Fibroblast of peridontal ligament (primary cell): ENCODE results near the gene LCE7A.

Experiments
- DNase-seq: peaks from one replicate; pipeline ENCODE4 v3.0.0-alpha.2; 2010; ENCODE audit errors: extremely low read depth

LCE7A gene, protein sequence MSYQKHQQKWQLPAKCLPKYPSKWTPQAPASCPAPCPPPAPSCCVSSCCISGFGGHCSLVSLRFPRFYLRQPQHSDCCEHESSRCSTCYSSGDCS

DNA sequence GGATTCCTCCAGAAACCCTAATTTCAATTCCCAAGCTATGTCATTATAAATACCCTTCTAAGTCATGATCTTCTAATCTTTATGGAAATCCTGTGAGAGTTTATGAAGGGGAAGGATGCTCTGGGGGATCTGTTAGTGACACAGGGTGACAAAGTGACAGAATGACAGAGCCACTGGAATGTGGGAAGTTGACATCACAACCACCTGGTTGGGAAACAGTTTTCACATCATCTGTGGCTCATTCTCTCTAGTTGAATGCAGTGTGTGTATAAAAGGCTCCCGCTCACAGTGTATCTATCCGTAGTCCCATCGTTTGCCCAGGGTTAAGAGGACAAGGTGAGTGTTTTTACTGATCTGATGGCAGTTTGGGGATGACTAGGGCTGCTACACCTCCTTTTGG, at the start of gene LCE7A:
Gene LCE7A (plus strand): TSS at position 301 of the 400 bp plus-strand sequence. CDS start 702 bp downstream, outside the sequence.
- DNase-seq: no peak

DNA sequence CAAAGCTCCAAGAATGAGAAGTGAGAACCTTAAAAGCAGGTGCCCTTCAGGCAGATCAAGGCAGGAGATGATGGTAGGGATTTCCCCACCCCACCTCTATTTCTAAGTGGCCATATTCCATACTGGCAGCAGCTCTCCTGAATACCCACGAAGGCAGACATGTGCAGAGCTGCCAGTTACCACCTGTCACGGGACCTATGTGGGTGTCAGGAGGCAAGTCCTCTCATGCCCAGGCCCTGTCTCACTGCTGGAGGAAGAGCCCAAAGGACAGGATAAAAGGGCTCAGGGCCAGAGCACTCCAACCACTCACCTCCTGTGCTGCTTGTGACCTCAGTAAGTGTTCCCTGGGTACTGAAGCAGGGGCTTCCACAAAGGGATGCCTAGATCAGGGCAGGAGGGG, 48.7 kb upstream of the LCE7A start:
- no peak for DNase-seq

DNA sequence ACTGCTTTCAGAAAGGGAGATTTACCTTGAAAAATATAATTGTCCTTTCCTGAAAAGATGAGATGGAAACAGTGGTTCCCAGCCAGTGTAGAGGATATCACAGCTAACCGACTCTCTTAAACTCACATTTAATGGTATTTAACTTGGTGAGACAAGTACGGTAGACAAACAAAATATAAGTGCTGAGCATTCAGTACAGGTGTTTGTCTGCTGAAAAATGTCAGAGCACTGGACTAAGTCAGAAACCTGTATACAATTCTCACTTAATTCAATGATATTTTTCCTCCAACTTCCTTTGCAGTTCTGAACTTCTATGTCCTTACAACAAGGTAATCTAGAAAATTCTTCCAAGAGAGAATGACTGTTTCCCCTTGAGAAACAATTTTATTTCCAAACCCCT, 48.1 kb upstream of the LCE7A start, which contains the start of gene LCE1B:
Gene LCE1B (plus strand): TSS at position 301 of the 400 bp plus-strand sequence. CDS start 476 bp downstream, outside the sequence.
- DNase-seq: no peak

DNA sequence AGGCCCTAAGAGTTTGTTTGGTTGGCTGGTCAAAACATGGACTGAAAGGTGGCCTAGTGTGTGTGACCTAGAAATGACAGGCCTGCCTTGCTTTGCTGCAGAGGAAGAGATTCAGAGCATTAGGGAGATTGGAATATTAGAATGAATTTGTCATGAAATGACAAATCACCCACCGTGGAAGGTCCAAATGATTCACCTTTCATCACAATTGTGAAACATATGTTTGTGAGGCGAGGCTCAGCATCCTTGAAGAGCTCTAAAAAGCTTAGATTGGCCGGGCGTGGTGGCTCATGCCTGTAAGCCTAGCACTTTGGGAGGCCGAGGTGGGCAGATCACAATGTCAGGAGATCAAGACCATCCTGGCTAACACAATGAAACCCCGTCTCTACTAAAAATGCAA, 42.5 kb upstream of the LCE7A start:
- DNase-seq: no peak

DNA sequence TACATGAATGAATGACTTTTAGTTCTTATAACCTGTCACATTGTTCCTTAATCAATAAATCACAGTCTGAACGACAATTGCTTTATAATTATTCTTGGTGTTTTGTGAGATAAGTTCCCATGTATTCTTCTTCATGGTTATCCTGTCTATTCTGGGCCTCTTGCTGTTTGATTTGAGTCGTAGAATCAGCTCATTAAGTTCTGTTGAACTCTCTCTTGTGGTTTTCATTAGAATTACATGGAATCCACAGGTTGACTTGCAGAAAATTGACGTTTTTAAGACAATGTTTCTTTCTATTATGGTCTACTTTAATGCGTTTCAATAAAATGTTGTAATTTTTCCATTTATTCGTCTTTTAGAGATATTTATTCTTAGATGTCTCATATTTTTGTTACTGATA, 36.5 kb upstream of the LCE7A start:
- DNase-seq: no peak

DNA sequence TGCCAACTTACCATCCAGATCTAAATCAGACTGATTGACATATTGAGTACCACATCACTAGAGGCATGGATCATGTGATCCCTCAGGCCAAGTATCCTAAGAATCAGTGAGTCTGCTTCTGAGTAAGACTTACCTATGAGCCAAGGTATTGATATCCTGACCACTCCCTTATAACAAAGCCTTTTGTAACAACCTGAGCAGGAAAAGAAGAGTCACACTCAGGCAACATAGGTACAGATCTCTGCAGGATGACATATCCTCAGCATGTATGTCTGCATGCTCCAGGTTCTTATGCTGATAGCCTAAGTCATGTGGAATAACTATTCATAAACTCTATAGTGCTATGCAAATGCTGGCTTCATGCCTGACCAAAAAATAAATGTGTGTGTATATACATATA, 34.8 kb upstream of the LCE7A start:
- DNase-seq: no peak

DNA sequence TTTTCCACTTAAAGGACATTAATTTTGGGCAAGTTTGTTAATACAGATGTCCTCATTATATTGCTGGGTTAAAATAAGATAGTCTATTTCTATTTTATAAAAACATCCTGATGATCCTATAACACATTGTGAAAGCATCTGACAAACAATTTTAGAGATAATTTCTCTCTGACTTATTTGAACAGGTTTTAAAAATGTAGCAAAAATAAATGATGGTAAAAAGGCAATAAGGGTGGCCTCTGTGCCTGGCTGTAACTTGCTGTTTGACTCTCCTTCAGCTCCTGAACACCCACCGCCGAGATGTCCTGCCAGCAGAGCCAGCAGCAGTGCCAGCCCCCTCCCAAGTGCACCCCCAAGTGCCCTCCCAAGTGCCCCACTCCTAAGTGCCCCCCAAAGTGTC, 32.6 kb upstream of the LCE7A start, which contains the start of gene LCE1A:
Gene LCE1A (plus strand): TSS at position 301 of the 400 bp plus-strand sequence. CDS start 0 bp downstream, at position 301.
- no peak for DNase-seq

DNA sequence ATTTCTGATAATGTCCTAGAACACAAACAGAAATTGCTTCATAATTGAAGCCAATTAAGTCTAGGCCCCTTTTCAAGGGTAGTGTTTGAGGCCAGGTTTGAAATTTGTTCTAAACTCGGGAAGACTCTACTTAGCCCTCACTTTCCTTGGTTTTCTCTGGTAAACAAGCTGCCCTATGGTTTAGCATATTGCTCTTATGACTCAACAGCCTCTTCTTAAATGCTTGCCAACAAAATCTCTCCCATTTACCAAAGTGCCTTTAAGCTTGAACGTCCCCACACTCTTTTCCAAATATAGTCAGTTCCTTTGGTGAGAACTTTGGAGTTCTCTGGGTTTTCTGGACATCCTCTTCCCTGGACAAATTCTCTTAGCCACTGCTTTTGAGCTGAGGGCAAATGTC, 22.9 kb upstream of the LCE7A start:
- peak; percentile 41 for DNase-seq

DNA sequence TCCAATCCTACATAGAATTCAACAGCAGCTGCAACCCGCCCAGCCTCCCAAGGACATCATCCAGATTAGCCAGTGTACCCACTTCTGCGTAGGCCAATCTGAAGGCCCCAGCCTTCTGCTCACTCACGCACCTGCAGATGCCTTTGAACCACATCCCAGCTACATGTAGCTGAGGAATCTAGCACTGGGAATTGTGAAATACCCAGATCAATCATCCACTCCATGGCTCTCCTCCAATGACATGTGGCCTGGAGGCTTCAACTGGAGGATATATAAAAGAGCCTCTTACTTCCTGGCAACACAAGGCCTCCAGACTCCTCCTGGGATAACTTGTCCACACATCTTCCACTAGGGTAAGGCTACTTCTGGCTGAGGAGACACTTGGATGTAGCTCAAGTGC, 17.2 kb upstream of the LCE7A start, which contains the start of gene LCE6A:
Gene LCE6A (plus strand): TSS at position 301 of the 400 bp plus-strand sequence. CDS start 665 bp downstream, outside the sequence.
- no peak for DNase-seq

DNA sequence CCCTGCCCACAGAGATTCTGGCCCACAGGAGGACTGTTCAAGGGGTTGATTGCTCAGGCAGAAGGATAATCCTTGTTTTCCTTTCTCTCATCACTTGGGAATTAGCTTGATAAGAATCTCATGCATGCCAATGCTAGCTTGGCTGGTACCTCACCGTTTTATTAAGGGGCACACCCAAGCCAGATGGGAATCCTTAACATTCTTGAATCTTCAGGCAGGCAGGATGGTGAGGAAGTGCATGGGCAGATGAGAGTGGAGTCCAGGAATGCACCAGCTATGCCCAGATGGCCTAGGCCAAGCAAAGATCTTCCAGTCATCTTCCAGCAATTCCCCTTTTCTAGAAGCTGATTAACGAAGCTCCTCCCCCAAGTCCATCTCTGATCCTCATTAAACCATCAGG, 4.1 kb upstream of the LCE7A start:
- DNase-seq: peak; percentile 16

DNA sequence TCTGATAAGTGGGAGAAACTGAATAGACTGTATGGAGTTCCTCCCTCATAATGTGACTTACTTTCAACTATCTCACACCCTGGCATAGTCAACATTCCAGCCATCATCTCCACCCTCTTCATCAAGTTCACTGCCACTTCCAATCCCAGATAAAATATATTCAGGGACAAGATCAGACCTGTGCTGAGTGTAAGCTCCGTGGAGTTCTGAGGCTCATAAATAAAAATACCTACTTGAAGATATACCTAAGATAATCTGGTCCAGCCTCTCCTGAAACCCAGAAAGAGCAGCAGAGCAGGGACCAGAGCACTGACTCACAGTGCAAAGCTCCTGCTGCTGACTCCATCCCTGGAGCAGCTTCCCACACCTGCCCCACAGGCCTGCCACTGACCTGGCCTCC, 1.7 kb upstream of the LCE7A start:
- DNase-seq: no peak

DNA sequence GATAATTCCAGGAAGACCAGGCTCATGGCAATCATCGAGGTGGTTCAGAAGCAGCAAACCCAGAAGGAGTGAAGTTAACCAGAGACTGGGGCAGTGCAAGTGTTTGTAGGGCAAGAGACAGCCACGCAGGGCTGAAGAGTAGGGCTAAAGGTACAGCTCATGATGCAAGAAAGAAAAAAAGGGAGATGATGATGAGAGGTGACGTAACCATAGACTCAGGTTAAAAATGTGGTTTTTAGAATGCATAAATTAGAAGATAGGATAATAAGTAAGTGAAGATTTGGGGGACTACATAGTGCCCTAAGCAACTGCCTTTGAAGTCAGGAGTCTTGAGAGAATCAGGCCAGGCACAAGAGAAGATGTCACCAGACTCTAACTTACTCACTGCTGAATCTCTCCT, 333 bp downstream of the LCE7A start:
- no peak for DNase-seq

DNA sequence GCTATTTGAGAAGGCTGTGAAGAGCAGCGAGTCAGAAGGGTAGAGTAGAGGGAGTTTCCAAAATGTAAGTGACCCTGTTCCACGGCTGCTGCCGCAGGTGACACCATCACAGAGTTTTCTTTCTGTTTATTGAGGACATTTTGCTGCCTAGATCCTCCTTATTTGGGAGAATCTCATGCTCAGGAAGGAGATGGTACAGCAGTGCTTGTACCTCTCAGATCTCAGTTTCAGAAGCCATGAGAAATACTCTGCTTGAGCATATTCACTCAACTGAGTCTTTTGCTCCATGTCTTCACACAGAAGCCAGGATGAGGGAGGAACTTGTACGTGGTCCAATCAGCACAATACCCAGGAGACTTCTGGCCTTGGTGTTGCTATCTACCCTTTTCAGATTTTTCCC, 1.6 kb downstream of the LCE7A start:
- no peak for DNase-seq

DNA sequence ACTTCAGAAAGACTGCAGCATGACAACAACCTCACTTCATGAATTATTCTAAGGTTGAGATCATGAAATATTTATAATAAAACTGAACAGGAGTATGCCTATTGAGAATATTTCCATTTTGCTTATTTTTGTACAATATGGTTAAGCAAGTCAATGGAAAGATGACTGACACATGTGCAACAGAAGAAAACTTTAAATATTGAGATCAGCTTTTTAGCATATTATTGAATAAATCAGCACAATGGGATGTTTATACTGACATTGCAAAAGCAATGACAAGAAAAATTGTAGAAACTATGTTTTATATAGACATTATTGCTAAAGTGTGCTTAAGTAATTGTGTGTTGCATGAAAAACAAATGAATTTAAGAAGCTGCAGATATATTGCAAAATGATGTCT, 4.6 kb downstream of the LCE7A start:
- DNase-seq: no peak

DNA sequence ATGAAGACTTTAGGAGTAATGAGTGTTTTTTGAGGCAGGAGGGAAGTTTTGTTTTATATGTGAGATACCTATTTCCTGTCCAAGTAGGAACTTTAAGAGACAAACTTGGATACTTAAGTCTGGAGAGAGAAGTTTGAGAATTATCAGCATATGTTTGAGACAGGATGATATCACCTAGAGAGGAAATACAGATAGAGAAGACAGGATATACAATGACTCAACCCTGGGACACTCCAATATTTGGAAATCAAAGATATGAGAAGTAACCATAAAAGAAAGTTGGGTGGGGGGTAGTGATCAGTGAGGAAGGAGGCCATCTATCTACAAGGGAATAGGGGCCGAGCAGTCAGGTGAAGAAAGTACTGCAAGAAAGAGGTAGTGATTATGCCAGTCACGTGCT, 6.5 kb downstream of the LCE7A start:
- no peak for DNase-seq

DNA sequence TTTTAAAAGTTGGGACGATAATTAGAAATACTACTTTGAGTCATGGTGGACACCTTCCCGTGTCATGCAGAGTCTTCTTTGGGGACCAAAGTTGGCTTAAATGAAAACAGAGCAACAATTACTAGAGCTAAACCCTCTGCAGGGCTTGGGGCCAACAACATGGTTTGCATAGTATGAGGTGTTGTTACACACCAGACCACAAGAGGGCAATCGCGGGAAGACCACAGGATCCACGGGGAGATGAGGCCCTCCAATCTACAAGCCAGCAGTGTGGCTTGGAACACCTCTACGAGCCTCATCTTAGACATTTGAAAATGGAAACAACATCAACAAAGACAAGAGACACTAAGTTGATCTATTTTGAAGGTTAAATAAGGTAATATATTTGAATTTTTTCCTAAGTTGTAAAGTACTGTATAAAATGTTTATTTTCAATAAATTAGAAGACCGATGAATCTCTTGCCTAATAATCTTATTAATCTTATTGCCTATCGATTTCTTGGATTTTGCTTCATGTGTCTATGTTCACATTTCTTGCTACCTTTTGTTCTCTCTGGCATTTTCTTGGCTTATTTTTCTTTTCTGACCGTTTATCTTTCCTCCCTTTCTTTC, 10.1 kb downstream of the LCE7A start:
- DNase-seq: peak; percentile 82

DNA sequence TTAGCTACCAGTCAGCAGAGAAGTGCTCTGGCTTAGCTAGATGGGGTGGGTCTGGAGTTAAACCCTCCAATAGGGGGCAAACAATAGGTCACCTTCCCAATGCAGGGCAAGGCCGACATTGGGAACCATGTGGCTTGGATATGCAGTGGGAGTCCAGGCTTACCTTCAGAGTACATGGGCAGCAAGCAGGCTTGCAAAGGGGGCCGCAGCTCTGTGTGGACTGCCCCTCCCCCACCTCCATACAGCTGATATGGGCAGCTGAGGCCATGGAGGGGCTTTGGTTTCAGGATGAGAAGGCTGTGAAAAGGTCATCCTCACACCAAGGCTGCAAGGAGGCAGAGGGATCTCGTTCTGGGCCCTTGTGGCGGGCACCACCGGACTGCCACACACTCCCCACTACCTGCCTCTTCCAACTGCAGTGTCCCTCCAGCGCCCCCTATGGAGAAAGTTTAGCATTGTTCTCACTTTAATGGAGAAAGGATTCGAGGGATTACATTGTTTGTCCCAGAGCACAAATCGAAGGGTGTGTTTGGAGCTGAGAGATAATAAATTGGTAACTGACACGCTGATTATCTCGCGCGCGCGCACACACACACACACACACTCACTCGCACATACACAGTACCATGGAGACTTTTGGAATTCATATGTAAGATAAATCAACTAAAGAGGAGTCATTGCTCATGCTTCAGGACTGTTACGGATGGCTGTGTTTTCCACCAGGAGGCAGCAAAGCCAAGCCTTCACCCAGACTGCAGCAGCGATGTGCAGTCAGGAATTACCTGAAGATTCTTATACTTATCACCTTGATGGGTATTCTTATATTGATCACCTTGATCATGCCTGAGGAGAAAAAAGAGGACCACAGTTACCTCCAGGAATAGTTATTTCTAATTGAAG, 11.3 kb downstream of the LCE7A start:
- peak; percentile 67 for DNase-seq

DNA sequence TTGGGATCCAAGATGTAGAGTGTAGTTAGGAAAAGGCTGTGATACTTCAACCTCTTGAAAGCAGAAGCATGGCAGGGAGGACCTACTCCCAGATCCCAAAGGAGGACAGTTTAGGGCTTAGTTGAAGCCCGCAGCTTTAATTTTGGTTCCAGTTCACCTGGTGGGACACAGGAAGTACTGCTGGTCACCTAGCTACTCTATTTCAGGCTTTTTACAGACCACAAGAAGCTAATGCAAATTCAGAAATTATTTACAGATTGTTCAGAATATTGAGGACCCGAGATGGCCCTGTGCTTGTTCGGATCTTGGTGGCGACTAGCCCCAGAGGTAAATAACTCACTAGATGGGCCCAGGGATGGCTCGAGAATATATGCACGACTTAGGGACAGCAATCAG, 11.9 kb downstream of the LCE7A start:
- no peak for DNase-seq

DNA sequence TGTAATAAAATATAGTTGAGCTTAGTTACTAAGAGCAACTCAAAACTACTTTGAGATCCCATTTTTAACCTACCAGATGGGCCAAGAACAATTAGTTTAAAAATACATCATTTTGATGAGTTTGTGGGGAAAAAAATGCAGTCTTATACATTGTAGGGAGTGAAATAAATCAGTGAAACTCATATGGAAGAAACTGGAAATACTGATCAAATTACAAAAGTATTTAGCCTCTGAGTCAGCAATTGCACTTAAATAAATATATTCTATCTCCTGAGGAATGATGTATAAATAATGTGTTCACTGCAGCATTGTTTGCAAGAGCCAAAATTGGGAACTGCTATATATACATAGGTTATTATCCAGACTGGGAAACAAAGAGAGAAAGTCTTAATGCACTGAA, 13.7 kb downstream of the LCE7A start:
- DNase-seq: peak; percentile 78

DNA sequence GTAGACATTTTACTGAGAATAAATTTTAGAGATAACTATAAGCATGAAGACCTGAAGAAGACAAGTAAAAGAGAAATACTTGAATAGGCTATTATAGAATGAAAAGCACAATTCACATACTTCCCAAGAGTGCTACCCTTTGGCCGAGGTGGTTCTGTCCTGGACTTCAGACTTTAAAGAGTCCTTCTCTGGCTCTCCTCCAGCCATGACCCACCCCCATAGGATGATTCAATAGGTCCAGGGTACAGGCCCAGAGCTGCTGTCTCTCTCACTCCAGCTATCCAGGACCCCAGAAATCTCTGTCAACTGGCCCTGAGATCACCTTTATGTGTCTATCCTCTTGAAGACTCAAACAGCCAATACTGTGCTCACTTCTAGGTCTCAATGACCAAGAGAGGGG, 17.0 kb downstream of the LCE7A start:
- no peak for DNase-seq

DNA sequence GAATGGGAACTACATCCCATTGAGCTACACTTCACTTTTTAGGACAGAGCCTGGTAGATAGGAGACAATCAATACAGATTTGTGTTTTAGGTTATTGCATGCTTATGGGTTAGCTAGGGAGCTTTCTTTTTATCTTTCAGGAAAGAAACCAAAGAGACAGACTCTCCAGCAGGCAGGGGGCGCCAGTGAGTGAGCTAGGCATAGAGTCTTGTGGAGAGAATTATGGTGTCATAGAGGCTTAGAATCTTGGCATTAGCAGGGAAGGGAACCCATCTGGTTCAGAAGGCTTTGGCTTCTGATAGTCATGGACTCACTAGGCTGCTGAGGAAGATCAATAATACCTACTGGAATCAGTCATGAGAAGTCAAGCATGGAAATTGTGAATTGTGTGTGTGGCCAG, 18.2 kb downstream of the LCE7A start, which contains the start of gene SMCP:
Gene SMCP (plus strand): TSS at position 281 of the 400 bp plus-strand sequence. CDS start 6,101 bp downstream, outside the sequence.
- DNase-seq: no peak

DNA sequence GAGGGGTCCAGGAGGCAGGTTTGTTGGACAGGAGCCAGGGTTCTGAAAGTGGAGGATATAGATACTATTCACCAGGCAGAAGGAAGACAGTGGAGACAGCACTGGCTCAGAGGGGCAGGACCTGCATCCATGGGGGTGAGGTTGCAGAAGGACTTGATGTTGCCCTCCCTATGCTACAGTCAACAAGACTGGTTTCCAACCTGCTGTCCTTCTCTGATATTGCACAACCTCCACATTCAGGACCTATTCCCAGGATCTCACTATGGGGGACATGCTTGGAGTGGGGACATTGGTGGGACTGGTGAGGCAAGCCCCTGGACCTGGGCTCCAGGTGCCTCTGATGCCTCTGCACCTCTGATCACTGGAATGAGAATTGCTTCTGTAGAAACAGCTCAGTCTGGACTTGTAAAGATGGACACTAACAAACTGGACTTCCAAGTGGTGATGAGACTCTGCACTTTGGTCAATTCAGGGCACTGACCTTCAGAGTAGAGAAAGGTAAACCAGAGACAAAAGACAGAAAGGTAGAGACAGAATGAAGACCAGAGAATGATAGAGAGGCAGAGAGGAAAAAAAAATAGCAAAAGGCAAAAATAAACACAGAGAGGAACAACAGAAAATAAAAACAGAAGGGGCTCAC, 19.9 kb downstream of the LCE7A start:
- DNase-seq: no peak
